ENCODE results near the gene ZNF548. TPM values are rescaled to one million over a fixed set of nuclear protein-coding genes. Genes with fewer than 3 reads are reported as not detected.

The ZNF548 gene
- 16.9 TPM in 2 replicates for total RNA-seq (2021)
- percentile 78 among the genes with signal in this experiment for Bru-seq, nascent RNA
- BruChase-seq, experiment 1, labeled RNA remaining after a 2-hour chase: percentile 95 among the genes with signal in this experiment
- percentile 85 among the genes with signal in this experiment for BruChase-seq, experiment 2, labeled RNA remaining after a 6-hour chase
- long read RNA-seq, transcript ZNF548-201 (4 exons, 2,115 nt): major isoform, 11 of 13 reads
- long read RNA-seq, partial matches to known transcripts: 0 of 13 reads
- long read RNA-seq, other reads (novel, unspliced or antisense): 2 of 13 reads

DNA sequence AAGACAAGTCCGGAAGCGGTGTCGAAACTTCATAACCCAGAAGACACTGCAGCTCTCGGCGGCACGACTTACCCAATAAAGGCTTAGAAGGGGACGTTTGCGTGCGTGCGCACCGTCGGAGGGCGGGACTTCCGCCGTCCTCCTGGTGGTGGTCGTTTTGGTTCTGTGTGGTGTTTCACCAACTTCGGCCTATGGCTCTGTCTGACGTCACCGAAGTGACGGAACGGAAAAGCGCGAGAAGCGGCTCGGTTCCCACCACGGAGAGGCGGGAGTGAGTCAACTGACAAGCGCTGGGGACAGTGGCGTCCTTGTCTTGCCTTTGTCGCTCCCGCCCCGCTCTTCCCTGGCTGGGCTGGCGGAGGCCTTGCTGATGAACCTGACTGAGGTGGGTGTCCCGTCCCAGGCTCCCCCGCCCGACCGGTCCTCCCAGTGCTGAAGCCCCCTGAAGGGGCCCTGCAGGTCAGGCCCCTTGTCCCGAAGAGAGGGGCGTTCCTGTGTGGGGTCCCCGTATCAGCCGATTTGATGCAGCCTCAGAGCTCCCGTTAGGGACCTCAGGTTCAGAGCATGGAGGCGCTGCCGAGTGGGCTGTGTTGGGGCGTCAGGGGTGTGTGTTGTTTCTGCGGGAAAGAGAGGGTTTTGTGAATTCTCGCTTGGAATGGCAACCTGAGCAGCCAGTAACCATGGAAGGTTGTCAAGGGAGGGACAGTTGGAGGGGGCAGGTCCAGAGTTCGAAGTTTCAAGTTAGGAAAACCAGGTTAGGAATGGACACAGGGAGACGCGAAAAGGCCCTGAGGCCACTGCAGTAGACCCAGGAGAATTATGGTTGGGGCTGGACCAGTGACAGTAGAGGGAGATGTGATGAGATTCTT is at the start of gene ZNF548:
Gene ZNF548, plus strand, starts transcription at position 125 of the 869 bp plus-strand sequence. Its CDS starts 246 bp downstream, at position 371.
- Histone ChIP-seq H3K36me3 (ENCODE audit: insufficient read depth, low read length, poor library complexity, severe bottlenecking) (peaks cover 9% of the 10 kb centered on the region), H3K4me1 (ENCODE audit: insufficient read depth, low read length, poor library complexity, severe bottlenecking) (no peaks in the 10 kb centered on the region), H3K27me3 (replicated peaks; ENCODE audit: insufficient read depth, low read depth, low read length, poor library complexity) (no peaks in the 10 kb centered on the region), H3K4me3 (ENCODE audit: low read depth, low read length, poor library complexity, severe bottlenecking) (peak within 1 kb of the TSS; percentile 74), H3K9me3 (ENCODE audit: low read depth, low read length, poor library complexity, severe bottlenecking) (no peaks in the 10 kb centered on the region), H3K27ac (ENCODE audit: low read depth, low read length, poor library complexity, severe bottlenecking) (peak within 1 kb of the TSS; percentile 91)
- ChIA-PET POLR2A (ENCODE audit: low non-redundant PET) (no interaction called here), CTCF (interaction anchor here (0.6 to 1.4 kb wide), 3 partner anchors 23 to 288 kb away, joined by 3 to 4 read pairs (median 3); partner anchors contain the start of genes TRAPPC2B and ZNF547)
- BruUV-seq (replicated peaks): TSS peak; percentile 68
- intact Hi-C loops (cut with micrococcal nuclease; ENCODE audit: unreplicated experiment): loop anchor here (2.0 kb wide), 1 partner anchor 27 kb away; the partner anchor contains the start of genes TRAPPC2B and ZNF547
- DNase-seq (ENCODE audit: low spot score): peak; percentile 100
- TF ChIP-seq CTCF (conservative IDR thresholded peaks at IDR 0.05; ENCODE audit: low read depth, low read length) (peak; percentile 48), EZH2 (IDR thresholded peaks at IDR 0.05; ENCODE audit: borderline replicate concordance, low read depth, low read length, poor library complexity, severe bottlenecking) (no peak)

DNA sequence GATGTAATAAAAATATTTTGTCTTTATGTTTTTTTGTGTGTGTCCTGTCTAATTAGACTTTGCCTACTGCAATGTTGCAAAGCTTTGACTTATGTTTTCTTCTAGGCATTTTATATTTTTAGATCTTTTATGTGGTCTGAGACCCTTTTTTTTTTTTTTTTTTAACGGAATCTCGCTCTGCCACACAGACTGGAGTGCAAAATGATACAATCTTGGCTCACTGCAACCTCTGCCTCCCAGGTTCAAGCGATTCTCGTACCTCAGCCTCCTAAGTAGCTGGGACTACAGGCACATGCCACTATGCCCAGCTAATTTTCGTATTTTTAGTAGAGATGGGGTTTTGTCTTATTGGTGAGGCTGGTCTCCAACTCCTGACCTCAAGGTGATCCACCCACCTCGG is 47.1 kb upstream of the ZNF548 start:
- Histone ChIP-seq H3K27ac (ENCODE audit: low read depth, low read length, poor library complexity, severe bottlenecking) (no peak overlapping the region), H3K36me3 (ENCODE audit: insufficient read depth, low read length, poor library complexity, severe bottlenecking) (no peaks in the 10 kb centered on the region), H3K27me3 (replicated peaks; ENCODE audit: insufficient read depth, low read depth, low read length, poor library complexity) (peaks cover 25% of the 10 kb centered on the region), H3K4me3 (ENCODE audit: low read depth, low read length, poor library complexity, severe bottlenecking) (no peak overlapping the region), H3K4me1 (ENCODE audit: insufficient read depth, low read length, poor library complexity, severe bottlenecking) (no peaks in the 10 kb centered on the region), H3K9me3 (ENCODE audit: low read depth, low read length, poor library complexity, severe bottlenecking) (no peaks in the 10 kb centered on the region)
- ChIA-PET POLR2A (ENCODE audit: low non-redundant PET) (no interaction called here), CTCF (no interaction called here)
- TF ChIP-seq CTCF (conservative IDR thresholded peaks at IDR 0.05; ENCODE audit: low read depth, low read length) (no peak), EZH2 (IDR thresholded peaks at IDR 0.05; ENCODE audit: borderline replicate concordance, low read depth, low read length, poor library complexity, severe bottlenecking) (no peak)
- BruUV-seq (replicated peaks): no TSS peak
- DNase-seq (ENCODE audit: low spot score): no peak
- intact Hi-C loops (cut with micrococcal nuclease; ENCODE audit: unreplicated experiment): no loop called here

GRCh38 chr19:57348136-57348535 is 41.5 kb upstream of the ZNF548 start:
- CTCF ChIA-PET: no interaction called here
- no peak for DNase-seq (ENCODE audit: low spot score)

More at GRCh38 chr19:57348136-57348535, 41.5 kb upstream of the ZNF548 start:
- POLR2A ChIA-PET (ENCODE audit: low non-redundant PET): no interaction called here
- TF ChIP-seq EZH2 (IDR thresholded peaks at IDR 0.05; ENCODE audit: borderline replicate concordance, low read depth, low read length, poor library complexity, severe bottlenecking) (no peak), CTCF (conservative IDR thresholded peaks at IDR 0.05; ENCODE audit: low read depth, low read length) (no peak)
- peaks cover 16% of the 10 kb centered on the region for H3K27me3 ChIP-seq (replicated peaks; ENCODE audit: insufficient read depth, low read depth, low read length, poor library complexity)
- H3K4me1 ChIP-seq (ENCODE audit: insufficient read depth, low read length, poor library complexity, severe bottlenecking): peaks cover 6% of the 10 kb centered on the region
- no peaks in the 10 kb centered on the region for H3K36me3 ChIP-seq (ENCODE audit: insufficient read depth, low read length, poor library complexity, severe bottlenecking)
- H3K9me3 ChIP-seq (ENCODE audit: low read depth, low read length, poor library complexity, severe bottlenecking): no peaks in the 10 kb centered on the region
- intact Hi-C loops (cut with micrococcal nuclease; ENCODE audit: unreplicated experiment): no loop called here
- no TSS peak for BruUV-seq (replicated peaks)
- no peak overlapping the region for H3K27ac ChIP-seq (ENCODE audit: low read depth, low read length, poor library complexity, severe bottlenecking)
- H3K4me3 ChIP-seq (ENCODE audit: low read depth, low read length, poor library complexity, severe bottlenecking): no peak overlapping the region
